ENCODE data around the gene B3GALT6. TPM values are rescaled to one million over a fixed set of nuclear protein-coding genes. Genes with fewer than 3 reads are reported as not detected.

B3GALT6 gene
- total and polyA plus RNA-seq, 2 experiments from 2014 or later = 5.5 to 26.5 TPM

- Histone ChIP-seq H3K27ac (ENCODE audit: low read depth) (no peak overlapping the region), H3K4me2 (no peak overlapping the region), H3K4me1 (ENCODE audit: insufficient read depth) (no peaks in the 10 kb centered on the region), H3K27me3 (ENCODE audit: insufficient read depth) (no peaks in the 10 kb centered on the region), H2AFZ (no peak overlapping the region), H3F3A (replicated peaks; ENCODE audit: low read depth) (no peaks in the 10 kb centered on the region), H3K9me2 (ENCODE audit: insufficient read depth) (no peaks in the 10 kb centered on the region), H3K36me3 (ENCODE audit: insufficient read depth) (no peaks in the 10 kb centered on the region), H4K20me1 (replicated peaks; ENCODE audit: insufficient read depth) (no peaks in the 10 kb centered on the region), H3K4me3 (no peak overlapping the region), H3K79me2 (replicated peaks; ENCODE audit: insufficient read depth) (no peaks in the 10 kb centered on the region)
- H3K4me3 Mint-ChIP-seq = no peak overlapping the region
- H3K4me1 Mint-ChIP-seq = no peaks in the 10 kb centered on the region; the same call in 2 of the 3 replicates
- DNase-seq (ENCODE audit: low spot score) = no peak
- H3K36me3 Mint-ChIP-seq (ENCODE audit: low read depth) = no peaks in the 10 kb centered on the region
- no peak for ATAC-seq
- no peak overlapping the region for H3K27ac Mint-ChIP-seq
- peaks cover 11% of the 10 kb centered on the region for H3K27me3 Mint-ChIP-seq (ENCODE audit: insufficient read depth, low read depth, poor library complexity)
- H3K9me3 Mint-ChIP-seq = peaks cover 3% of the 10 kb centered on the region; the same call in 1 of the 3 replicates
- TF ChIP-seq REST (IDR thresholded peaks at IDR 0.05; ENCODE audit: unreplicated experiment) (no peak), ZNF331 (CRISPR knock-in tag; IDR thresholded peaks at IDR 0.05; ENCODE audit: low read depth) (no peak), EZH2 (IDR thresholded peaks at IDR 0.05; ENCODE audit: low read depth, unreplicated experiment) (no peak), ETS1 (IDR thresholded peaks at IDR 0.05) (no peak), ZNF462 (CRISPR knock-in tag; IDR thresholded peaks at IDR 0.05) (no peak), NANOG (IDR thresholded peaks at IDR 0.05; ENCODE audit: borderline replicate concordance) (no peak), STAT1 (IDR thresholded peaks at IDR 0.05; ENCODE audit: unreplicated experiment) (no peak), CREB1 (CRISPR knock-in tag; IDR thresholded peaks at IDR 0.05; ENCODE audit: low read depth) (no peak), CTCF (conservative IDR thresholded peaks at IDR 0.05; ENCODE audit: low read depth in 2 of 2) (no peak), ZNF114 (CRISPR knock-in tag; IDR thresholded peaks at IDR 0.05) (no peak), JUNB (IDR thresholded peaks at IDR 0.05; ENCODE audit: unreplicated experiment) (no peak), POLR2AphosphoS5 (IDR thresholded peaks at IDR 0.05; ENCODE audit: low read depth) (no peak)
Observed at GRCh38 chr1:1280782-1281481, 48.9 kb downstream of the B3GALT6 start.

All from GM23338 (cell line).